HepG2 (cell line): ENCODE data around the gene GLRA1. TPM values are rescaled to one million over a fixed set of nuclear protein-coding genes. Genes with fewer than 3 reads are reported as not detected.
A peak's percentile ranks its signal among the peaks of the same experiment; 100 is the strongest.

ENCODE experiments used
- HMG20A ChIP-seq: IDR thresholded peaks from 2 replicates; pipeline ENCODE4 v1.6.1; 2016; ENCODE audit warnings: borderline replicate concordance
- SAP130 ChIP-seq: IDR thresholded peaks from 2 replicates; pipeline ENCODE4 v1.6.1; 2016; ENCODE audit warnings: low read depth
- SP5 ChIP-seq: IDR thresholded peaks from 2 replicates; pipeline ENCODE4 v1.6.1; 2016; ENCODE audit warnings: low read depth, borderline replicate concordance
- ZBTB8A ChIP-seq: sonication (generic); formaldehyde crosslinking; IDR thresholded peaks from 2 replicates; pipeline ENCODE4 v1.4.0; 2020; ENCODE audit warnings: mild to moderate bottlenecking, low read depth, missing genetic modification reagents, borderline replicate concordance
- ZNF180 ChIP-seq: sonication (generic); formaldehyde crosslinking; IDR thresholded peaks from 2 replicates; pipeline ENCODE4 v1.4.0; 2020; ENCODE audit warnings: low read depth, missing genetic modification reagents, borderline replicate concordance
- ZNF235 ChIP-seq: sonication (generic); formaldehyde crosslinking; IDR thresholded peaks from 2 replicates; pipeline ENCODE4 v1.8.1; 2023; ENCODE audit warnings: mild to moderate bottlenecking, missing genetic modification reagents, borderline replicate concordance
- ZNF709 ChIP-seq: sonication (generic); formaldehyde crosslinking; IDR thresholded peaks from 2 replicates; pipeline ENCODE4 v1.5.0; 2020; ENCODE audit warnings: mild to moderate bottlenecking, missing genetic modification reagents
- ZSCAN12 ChIP-seq: sonication (generic); formaldehyde crosslinking; IDR thresholded peaks from 2 replicates; pipeline ENCODE4 v1.9.0; 2021; ENCODE audit warnings: mild to moderate bottlenecking, missing genetic modification reagents
- polyA plus RNA-seq, 8 experiments: library from polyadenylated mRNA; depleted of rRNA in 3 of 8; stranded (reverse) in 7 of 8; unstranded in 1 of 8; fragments of >200 nt; fragmentation: Illumina TruSeq in 4 of 8; extraction: Trizol in 4 of 8; gene quantifications; 2 replicates each; pipeline versions ENCODE4 v1.2.1 to v1.2.3, GENCODE V29; 2011 to 2016; ENCODE audit warnings: low read depth in 4 of 8, missing spikeins in 1 of 8, mixed read lengths in 1 of 8; ENCODE audit not compliant: insufficient read depth in 1 of 8
- total RNA-seq, 5 experiments: library from RNA; depleted of rRNA; stranded (reverse); fragments of >200 nt; fragmentation: Illumina TruSeq; extraction: Trizol; gene quantifications; 2 replicates each; pipeline ENCODE4 v1.2.3, GENCODE V29; 2016; ENCODE audit warnings: low read depth in 1 of 5
- TF ChIP-seq, protein P1 (sequence below): IDR thresholded peaks from 2 replicates; pipeline ENCODE4 v1.6.1; 2016; ENCODE audit warnings: low read depth
- TF ChIP-seq, protein P2 (sequence below): sonication (generic); formaldehyde crosslinking; IDR thresholded peaks from 2 replicates; pipeline ENCODE4 v1.4.0; 2020; ENCODE audit warnings: missing genetic modification reagents; ENCODE audit errors: not compliant biosample characterization
- TF ChIP-seq, protein P3 (sequence below): sonication (generic); formaldehyde crosslinking; IDR thresholded peaks from 2 replicates; pipeline ENCODE4 v1.4.0; 2020; ENCODE audit warnings: low read depth, missing genetic modification reagents
- TF ChIP-seq, protein P4 (sequence below): sonication (generic); formaldehyde crosslinking; IDR thresholded peaks from 2 replicates; pipeline ENCODE4 v1.5.1; 2020; ENCODE audit warnings: mild to moderate bottlenecking, missing genetic modification reagents, borderline replicate concordance
- TF ChIP-seq, protein P5 (sequence below): sonication (generic); formaldehyde crosslinking; IDR thresholded peaks from 2 replicates; pipeline ENCODE4 v1.5.0; 2020; ENCODE audit warnings: mild to moderate bottlenecking, missing genetic modification reagents, borderline replicate concordance

GLRA1 gene
- total and polyA plus RNA-seq, 2 of the 13 experiments (the other 11 are each of a cell fraction or from before 2014, with no cell fraction given): not detected

DNA sequence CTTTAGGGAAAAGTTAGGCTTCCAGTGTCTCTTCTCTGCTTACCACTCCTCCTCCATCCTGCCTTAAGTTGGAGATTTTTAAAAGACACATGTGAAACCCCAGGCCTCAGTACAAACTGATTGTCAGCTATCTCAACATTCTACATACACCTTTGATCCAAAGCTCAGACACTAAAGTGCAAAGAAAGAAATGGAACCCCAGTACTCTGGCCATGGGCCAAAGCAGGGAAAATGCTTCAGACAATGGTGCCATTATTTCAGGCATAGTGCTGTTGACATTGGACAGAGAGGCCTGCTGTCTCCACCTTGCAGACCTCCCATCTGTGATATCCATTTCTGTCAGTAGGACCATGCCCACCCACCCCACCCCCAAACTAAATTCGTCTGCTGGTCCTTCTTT lies 103.7 kb downstream of the GLRA1 start (continued):
- TF ChIP-seq, protein P1, sequence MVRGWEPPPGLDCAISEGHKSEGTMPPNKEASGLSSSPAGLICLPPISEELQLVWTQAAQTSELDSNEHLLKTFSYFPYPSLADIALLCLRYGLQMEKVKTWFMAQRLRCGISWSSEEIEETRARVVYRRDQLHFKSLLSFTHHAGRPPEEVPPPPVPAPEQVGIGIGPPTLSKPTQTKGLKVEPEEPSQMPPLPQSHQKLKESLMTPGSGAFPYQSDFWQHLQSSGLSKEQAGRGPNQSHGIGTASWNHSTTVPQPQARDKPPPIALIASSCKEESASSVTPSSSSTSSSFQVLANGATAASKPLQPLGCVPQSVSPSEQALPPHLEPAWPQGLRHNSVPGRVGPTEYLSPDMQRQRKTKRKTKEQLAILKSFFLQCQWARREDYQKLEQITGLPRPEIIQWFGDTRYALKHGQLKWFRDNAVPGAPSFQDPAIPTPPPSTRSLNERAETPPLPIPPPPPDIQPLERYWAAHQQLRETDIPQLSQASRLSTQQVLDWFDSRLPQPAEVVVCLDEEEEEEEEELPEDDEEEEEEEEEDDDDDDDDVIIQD (CRISPR knock-in tag): peak; percentile 56; the same call in 1 of the 2 replicates
- TF ChIP-seq, protein P2, sequence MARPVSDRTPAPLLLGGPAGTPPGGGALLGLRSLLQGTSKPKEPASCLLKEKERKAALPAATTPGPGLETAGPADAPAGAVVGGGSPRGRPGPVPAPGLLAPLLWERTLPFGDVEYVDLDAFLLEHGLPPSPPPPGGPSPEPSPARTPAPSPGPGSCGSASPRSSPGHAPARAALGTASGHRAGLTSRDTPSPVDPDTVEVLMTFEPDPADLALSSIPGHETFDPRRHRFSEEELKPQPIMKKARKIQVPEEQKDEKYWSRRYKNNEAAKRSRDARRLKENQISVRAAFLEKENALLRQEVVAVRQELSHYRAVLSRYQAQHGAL (CRISPR knock-in tag): no peak
- TF ChIP-seq, protein P3, sequence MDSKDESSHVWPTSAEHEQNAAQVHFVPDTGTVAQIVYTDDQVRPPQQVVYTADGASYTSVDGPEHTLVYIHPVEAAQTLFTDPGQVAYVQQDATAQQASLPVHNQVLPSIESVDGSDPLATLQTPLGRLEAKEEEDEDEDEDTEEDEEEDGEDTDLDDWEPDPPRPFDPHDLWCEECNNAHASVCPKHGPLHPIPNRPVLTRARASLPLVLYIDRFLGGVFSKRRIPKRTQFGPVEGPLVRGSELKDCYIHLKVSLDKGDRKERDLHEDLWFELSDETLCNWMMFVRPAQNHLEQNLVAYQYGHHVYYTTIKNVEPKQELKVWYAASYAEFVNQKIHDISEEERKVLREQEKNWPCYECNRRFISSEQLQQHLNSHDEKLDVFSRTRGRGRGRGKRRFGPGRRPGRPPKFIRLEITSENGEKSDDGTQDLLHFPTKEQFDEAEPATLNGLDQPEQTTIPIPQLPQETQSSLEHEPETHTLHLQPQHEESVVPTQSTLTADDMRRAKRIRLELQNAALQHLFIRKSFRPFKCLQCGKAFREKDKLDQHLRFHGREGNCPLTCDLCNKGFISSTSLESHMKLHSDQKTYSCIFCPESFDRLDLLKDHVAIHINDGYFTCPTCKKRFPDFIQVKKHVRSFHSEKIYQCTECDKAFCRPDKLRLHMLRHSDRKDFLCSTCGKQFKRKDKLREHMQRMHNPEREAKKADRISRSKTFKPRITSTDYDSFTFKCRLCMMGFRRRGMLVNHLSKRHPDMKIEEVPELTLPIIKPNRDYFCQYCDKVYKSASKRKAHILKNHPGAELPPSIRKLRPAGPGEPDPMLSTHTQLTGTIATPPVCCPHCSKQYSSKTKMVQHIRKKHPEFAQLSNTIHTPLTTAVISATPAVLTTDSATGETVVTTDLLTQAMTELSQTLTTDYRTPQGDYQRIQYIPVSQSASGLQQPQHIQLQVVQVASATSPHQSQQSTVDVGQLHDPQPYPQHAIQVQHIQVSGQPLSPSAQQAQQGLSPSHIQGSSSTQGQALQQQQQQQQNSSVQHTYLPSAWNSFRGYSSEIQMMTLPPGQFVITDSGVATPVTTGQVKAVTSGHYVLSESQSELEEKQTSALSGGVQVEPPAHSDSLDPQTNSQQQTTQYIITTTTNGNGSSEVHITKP (CRISPR knock-in tag): 0 out of 2 replicates have a peak, but pooled peaks have one; percentile 24
- TF ChIP-seq ZNF235 (CRISPR knock-in tag) (no peak), ZSCAN12 (no peak; the same call in 1 of the 2 replicates), HMG20A (CRISPR knock-in tag) (peak; percentile 83; the same call in 1 of the 2 replicates), ZNF709 (CRISPR knock-in tag) (no peak), ZBTB8A (CRISPR knock-in tag) (no peak), SP5 (CRISPR knock-in tag) (peak; percentile 20; the same call in 1 of the 2 replicates), SAP130 (CRISPR knock-in tag) (peak; percentile 75), ZNF180 (CRISPR knock-in tag) (no peak)
- TF ChIP-seq, protein P4, sequence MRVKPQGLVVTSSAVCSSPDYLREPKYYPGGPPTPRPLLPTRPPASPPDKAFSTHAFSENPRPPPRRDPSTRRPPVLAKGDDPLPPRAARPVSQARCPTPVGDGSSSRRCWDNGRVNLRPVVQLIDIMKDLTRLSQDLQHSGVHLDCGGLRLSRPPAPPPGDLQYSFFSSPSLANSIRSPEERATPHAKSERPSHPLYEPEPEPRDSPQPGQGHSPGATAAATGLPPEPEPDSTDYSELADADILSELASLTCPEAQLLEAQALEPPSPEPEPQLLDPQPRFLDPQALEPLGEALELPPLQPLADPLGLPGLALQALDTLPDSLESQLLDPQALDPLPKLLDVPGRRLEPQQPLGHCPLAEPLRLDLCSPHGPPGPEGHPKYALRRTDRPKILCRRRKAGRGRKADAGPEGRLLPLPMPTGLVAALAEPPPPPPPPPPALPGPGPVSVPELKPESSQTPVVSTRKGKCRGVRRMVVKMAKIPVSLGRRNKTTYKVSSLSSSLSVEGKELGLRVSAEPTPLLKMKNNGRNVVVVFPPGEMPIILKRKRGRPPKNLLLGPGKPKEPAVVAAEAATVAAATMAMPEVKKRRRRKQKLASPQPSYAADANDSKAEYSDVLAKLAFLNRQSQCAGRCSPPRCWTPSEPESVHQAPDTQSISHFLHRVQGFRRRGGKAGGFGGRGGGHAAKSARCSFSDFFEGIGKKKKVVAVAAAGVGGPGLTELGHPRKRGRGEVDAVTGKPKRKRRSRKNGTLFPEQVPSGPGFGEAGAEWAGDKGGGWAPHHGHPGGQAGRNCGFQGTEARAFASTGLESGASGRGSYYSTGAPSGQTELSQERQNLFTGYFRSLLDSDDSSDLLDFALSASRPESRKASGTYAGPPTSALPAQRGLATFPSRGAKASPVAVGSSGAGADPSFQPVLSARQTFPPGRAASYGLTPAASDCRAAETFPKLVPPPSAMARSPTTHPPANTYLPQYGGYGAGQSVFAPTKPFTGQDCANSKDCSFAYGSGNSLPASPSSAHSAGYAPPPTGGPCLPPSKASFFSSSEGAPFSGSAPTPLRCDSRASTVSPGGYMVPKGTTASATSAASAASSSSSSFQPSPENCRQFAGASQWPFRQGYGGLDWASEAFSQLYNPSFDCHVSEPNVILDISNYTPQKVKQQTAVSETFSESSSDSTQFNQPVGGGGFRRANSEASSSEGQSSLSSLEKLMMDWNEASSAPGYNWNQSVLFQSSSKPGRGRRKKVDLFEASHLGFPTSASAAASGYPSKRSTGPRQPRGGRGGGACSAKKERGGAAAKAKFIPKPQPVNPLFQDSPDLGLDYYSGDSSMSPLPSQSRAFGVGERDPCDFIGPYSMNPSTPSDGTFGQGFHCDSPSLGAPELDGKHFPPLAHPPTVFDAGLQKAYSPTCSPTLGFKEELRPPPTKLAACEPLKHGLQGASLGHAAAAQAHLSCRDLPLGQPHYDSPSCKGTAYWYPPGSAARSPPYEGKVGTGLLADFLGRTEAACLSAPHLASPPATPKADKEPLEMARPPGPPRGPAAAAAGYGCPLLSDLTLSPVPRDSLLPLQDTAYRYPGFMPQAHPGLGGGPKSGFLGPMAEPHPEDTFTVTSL (CRISPR knock-in tag): peak; percentile 88
- TF ChIP-seq, protein P5, sequence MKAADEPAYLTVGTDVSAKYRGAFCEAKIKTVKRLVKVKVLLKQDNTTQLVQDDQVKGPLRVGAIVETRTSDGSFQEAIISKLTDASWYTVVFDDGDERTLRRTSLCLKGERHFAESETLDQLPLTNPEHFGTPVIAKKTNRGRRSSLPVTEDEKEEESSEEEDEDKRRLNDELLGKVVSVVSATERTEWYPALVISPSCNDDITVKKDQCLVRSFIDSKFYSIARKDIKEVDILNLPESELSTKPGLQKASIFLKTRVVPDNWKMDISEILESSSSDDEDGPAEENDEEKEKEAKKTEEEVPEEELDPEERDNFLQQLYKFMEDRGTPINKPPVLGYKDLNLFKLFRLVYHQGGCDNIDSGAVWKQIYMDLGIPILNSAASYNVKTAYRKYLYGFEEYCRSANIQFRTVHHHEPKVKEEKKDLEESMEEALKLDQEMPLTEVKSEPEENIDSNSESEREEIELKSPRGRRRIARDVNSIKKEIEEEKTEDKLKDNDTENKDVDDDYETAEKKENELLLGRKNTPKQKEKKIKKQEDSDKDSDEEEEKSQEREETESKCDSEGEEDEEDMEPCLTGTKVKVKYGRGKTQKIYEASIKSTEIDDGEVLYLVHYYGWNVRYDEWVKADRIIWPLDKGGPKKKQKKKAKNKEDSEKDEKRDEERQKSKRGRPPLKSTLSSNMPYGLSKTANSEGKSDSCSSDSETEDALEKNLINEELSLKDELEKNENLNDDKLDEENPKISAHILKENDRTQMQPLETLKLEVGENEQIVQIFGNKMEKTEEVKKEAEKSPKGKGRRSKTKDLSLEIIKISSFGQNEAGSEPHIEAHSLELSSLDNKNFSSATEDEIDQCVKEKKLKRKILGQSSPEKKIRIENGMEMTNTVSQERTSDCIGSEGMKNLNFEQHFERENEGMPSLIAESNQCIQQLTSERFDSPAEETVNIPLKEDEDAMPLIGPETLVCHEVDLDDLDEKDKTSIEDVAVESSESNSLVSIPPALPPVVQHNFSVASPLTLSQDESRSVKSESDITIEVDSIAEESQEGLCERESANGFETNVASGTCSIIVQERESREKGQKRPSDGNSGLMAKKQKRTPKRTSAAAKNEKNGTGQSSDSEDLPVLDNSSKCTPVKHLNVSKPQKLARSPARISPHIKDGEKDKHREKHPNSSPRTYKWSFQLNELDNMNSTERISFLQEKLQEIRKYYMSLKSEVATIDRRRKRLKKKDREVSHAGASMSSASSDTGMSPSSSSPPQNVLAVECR (CRISPR knock-in tag): peak; percentile 33; the same call in 1 of the 2 replicates
